Ureter (tissue), 1 donor: ENCODE results near the gene ERC2. TPM values are rescaled to one million over a fixed set of nuclear protein-coding genes. Genes with fewer than 3 reads are reported as not detected.
A peak's percentile ranks its signal among the peaks of the same experiment; 100 is the strongest.

Experiments
- DNase-seq: peaks from one replicate; pipeline ENCODE4 v3.0.0-alpha.2; 2020; ENCODE audit warnings: low spot score
- total RNA-seq: library from RNA; stranded (reverse); gene quantifications from one replicate; pipeline ENCODE4 v1.2.4, GENCODE V29; 2023
- donor health status: DM: yes; HTN: yes; CAD: no.

The ERC2 gene
- total RNA-seq, 1 donor from 2014 or later = 1.1 TPM

- no peak for DNase-seq
Observed at GRCh38 chr3:55678546-55679216, 789.6 kb downstream of the ERC2 start.

- peak; percentile 65 for DNase-seq
Observed at GRCh38 chr3:55676643-55677042, 791.6 kb downstream of the ERC2 start.

- DNase-seq = no peak
Observed at GRCh38 chr3:55675478-55675877, 792.8 kb downstream of the ERC2 start.

- DNase-seq = no peak
Observed at GRCh38 chr3:55673764-55674163, 794.5 kb downstream of the ERC2 start.

- DNase-seq = no peak
Observed at GRCh38 chr3:55669133-55669532, 799.1 kb downstream of the ERC2 start.

- no peak for DNase-seq
Observed at GRCh38 chr3:55668359-55668758, 799.9 kb downstream of the ERC2 start.

GRCh38 chr3:55664387-55664786, 803.9 kb downstream of the ERC2 start:
- DNase-seq = no peak

- DNase-seq = no peak
Observed at GRCh38 chr3:55662683-55663082, 805.6 kb downstream of the ERC2 start.

- DNase-seq = no peak
Observed at GRCh38 chr3:55661571-55661970, 806.7 kb downstream of the ERC2 start.

- DNase-seq = no peak
Observed at GRCh38 chr3:55661141-55661540, 807.1 kb downstream of the ERC2 start.

- DNase-seq = no peak
Observed at GRCh38 chr3:55660642-55661041, 807.6 kb downstream of the ERC2 start.

GRCh38 chr3:55659701-55660100, 808.6 kb downstream of the ERC2 start:
- no peak for DNase-seq

GRCh38 chr3:55658690-55659562, 809.3 kb downstream of the ERC2 start:
- peak; percentile 58 for DNase-seq

GRCh38 chr3:55658270-55658669, 810.0 kb downstream of the ERC2 start:
- DNase-seq = no peak

GRCh38 chr3:55655544-55655943, 812.7 kb downstream of the ERC2 start:
- DNase-seq = no peak

GRCh38 chr3:55654123-55654760, 814.0 kb downstream of the ERC2 start:
- DNase-seq = no peak

GRCh38 chr3:55651011-55651410, 817.3 kb downstream of the ERC2 start:
- no peak for DNase-seq

- DNase-seq = no peak
Observed at GRCh38 chr3:55650011-55650410, 818.3 kb downstream of the ERC2 start.

- DNase-seq = no peak
Observed at GRCh38 chr3:55649554-55649953, 818.7 kb downstream of the ERC2 start.

GRCh38 chr3:55648591-55649318, 819.5 kb downstream of the ERC2 start:
- DNase-seq = no peak

GRCh38 chr3:55647670-55648069, 820.6 kb downstream of the ERC2 start:
- no peak for DNase-seq

- DNase-seq = no peak
Observed at GRCh38 chr3:55647063-55647462, 821.2 kb downstream of the ERC2 start.
